ENCODE data around the gene ZNF778.

DNA sequence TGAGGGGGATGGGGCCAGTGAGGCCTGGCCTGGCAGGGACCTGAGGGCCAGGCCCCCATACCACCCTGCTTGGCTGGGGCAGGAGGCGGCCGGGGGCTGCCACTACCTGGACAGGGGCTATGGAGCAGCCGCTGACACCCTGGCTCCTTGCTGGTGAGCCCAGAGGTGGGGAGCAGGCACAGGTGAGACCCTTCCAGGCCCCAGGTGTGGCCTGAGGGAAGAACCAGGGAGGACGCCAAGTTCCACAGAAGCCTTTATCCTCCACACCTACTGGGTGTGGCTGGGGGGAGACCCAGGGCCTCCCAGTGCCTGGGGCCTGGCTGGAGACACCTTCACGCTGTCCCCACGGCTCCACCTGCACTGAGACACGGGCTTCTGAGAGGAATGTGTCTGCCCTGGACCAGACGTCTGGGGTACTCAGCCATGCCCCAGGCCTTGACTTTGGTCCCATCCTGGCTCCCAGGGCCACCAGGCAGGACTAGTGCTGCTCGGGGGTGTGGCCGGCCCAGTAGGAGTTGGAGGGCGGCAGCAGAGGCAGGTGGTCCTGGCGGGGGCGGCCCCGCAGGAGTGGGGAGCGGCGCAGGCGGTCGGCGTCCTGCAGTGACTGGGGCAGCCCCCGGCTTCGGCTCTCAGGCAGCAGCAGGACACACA, 21.9 kb upstream of the ZNF778 start:
- TF ChIP-seq, protein P1, sequence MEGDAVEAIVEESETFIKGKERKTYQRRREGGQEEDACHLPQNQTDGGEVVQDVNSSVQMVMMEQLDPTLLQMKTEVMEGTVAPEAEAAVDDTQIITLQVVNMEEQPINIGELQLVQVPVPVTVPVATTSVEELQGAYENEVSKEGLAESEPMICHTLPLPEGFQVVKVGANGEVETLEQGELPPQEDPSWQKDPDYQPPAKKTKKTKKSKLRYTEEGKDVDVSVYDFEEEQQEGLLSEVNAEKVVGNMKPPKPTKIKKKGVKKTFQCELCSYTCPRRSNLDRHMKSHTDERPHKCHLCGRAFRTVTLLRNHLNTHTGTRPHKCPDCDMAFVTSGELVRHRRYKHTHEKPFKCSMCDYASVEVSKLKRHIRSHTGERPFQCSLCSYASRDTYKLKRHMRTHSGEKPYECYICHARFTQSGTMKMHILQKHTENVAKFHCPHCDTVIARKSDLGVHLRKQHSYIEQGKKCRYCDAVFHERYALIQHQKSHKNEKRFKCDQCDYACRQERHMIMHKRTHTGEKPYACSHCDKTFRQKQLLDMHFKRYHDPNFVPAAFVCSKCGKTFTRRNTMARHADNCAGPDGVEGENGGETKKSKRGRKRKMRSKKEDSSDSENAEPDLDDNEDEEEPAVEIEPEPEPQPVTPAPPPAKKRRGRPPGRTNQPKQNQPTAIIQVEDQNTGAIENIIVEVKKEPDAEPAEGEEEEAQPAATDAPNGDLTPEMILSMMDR (IDR thresholded peaks at IDR 0.05), result no peak
- no peak for TF ChIP-seq EZH2 (IDR thresholded peaks at IDR 0.05; ENCODE audit: borderline replicate concordance, insufficient read depth, low read depth, low read length, poor library complexity, severe bottlenecking)

Data from B cell (primary cell).